Vagina (tissue), 2 donors: ENCODE data around the gene ZNF205.

Source experiments
- CTCF ChIP-seq, 3 experiments: fragments of 450-650 bp in 2 of 3; fragments of 200-600 bp in 1 of 3; sonication (generic) in 1 of 3; IDR thresholded peaks; one replicate each; pipeline ENCODE4 v1.5.1; 2017 to 2019; ENCODE audit warnings: antibody characterized with exemption in 3 of 3, mild to moderate bottlenecking in 2 of 3, moderate library complexity in 2 of 3
- POLR2AphosphoS5 ChIP-seq, 2 donors: sonication (generic); formaldehyde crosslinking; IDR thresholded peaks; one replicate each; pipeline ENCODE4 v1.9.0; 2017; ENCODE audit warnings: antibody characterized with exemption in 2 of 2, mild to moderate bottlenecking in 2 of 2, low read depth in 1 of 2; ENCODE audit not compliant: insufficient read depth in 1 of 2

GRCh38 chr16:3086596-3087242 is 25.7 kb upstream of the ZNF205 start:
- no peak for TF ChIP-seq CTCF (IDR thresholded peaks at IDR 0.05)
- no peak for TF ChIP-seq POLR2AphosphoS5 (IDR thresholded peaks at IDR 0.05; ENCODE audit: insufficient read depth in 1 of 2, low read depth in 1 of 2)
